Calu3 (cell line): ENCODE data around the gene BCL2L14. TPM values are rescaled to one million over a fixed set of nuclear protein-coding genes. Genes with fewer than 3 reads are reported as not detected.
"Not testable (repeated sequence)": the region's sequence is repeated elsewhere in the genome, so short reads cannot be mapped to it uniquely, and the experiment has no call there.

Experiments
- BruUV-seq: library from RNA; stranded (reverse); fragments of 400-500 nt; replicated peaks from 2 replicates; lab custom pipeline; 2021; lab: Mats Ljungman, UMichigan
- CTCF ChIA-PET: fragments of 300-600 bp; sonication (Branson Sonifier 250); formaldehyde crosslinking; loops from one replicate; lab custom pipeline; 2022; ENCODE audit warnings: antibody characterized with exemption; lab: Charles Lee
- DNase-seq: peaks from one replicate; pipeline ENCODE4 v3.0.0; 2022
- H3K27ac Mint-ChIP-seq: one replicate; pipeline ENCODE4 v1.8.0; 2022; ENCODE audit warnings: mixed read lengths; ENCODE audit not compliant: unreplicated experiment
- H3K27me3 Mint-ChIP-seq: one replicate; pipeline ENCODE4 v1.8.0; 2022; ENCODE audit warnings: mixed read lengths; ENCODE audit not compliant: unreplicated experiment
- H3K36me3 Mint-ChIP-seq: one replicate; pipeline ENCODE4 v1.8.0; 2022; ENCODE audit warnings: mild to moderate bottlenecking, moderate library complexity, mixed read lengths; ENCODE audit not compliant: insufficient read depth, unreplicated experiment
- H3K4me1 Mint-ChIP-seq: one replicate; pipeline ENCODE4 v1.8.0; 2022; ENCODE audit warnings: mild to moderate bottlenecking, low read depth, mixed read lengths; ENCODE audit not compliant: unreplicated experiment
- H3K4me3 Mint-ChIP-seq: one replicate; pipeline ENCODE4 v1.8.0; 2022; ENCODE audit warnings: mild to moderate bottlenecking, low read depth, moderate library complexity, mixed read lengths; ENCODE audit not compliant: unreplicated experiment
- H3K9me3 Mint-ChIP-seq: one replicate; pipeline ENCODE4 v1.8.0; 2022; ENCODE audit warnings: low read depth, mixed read lengths; ENCODE audit not compliant: unreplicated experiment
- CTCF ChIP-seq: fragments of 200-600 bp; IDR thresholded peaks from one replicate; pipeline ENCODE4 v1.8.0; 2022; ENCODE audit warnings: antibody characterized with exemption; ENCODE audit not compliant: unreplicated experiment
- intact Hi-C: fragments of 100-400 bp; cut with micrococcal nuclease; formaldehyde crosslinking; loops from one replicate; pipeline ENCODE4 v1.10.0; 2022; ENCODE audit not compliant: unreplicated experiment
- microRNA-seq: library from miRNA; unstranded; fragments of <30 nt; microRNA quantifications from one replicate; pipeline ENCODE4 v1.2.0, GENCODE V29; 2022
- total RNA-seq: library from RNA; stranded (reverse); gene quantifications from 2 replicates; pipeline ENCODE4 v1.2.3, GENCODE V29; 2022

The BCL2L14 gene
- total RNA-seq, 1 experiment from 2014 or later, result 5.5 TPM

GRCh38 chr12:12138203-12139154 lies 67.7 kb downstream of the BCL2L14 start:
- Mint-ChIP-seq H3K36me3 (peaks cover 16% of the 10 kb centered on the region), H3K4me1 (peaks cover 22% of the 10 kb centered on the region), H3K4me3 (peak overlapping the region; percentile 4), H3K27me3 (no peaks in the 10 kb centered on the region), H3K27ac (peak overlapping the region; percentile 1), H3K9me3 (no peaks in the 10 kb centered on the region)
- intact Hi-C loops, result no loop called here
- BruUV-seq, result no TSS peak
- TF ChIP-seq CTCF, result no peak
- no peak for DNase-seq
- CTCF ChIA-PET, result interaction anchor here (1.3 kb wide), 1 partner anchor 10 kb away, joined by 3 read pairs; no protein-coding TSS in a partner anchor

GRCh38 chr12:12141000-12141399 lies 70.3 kb downstream of the BCL2L14 start:
- TF ChIP-seq CTCF, result no peak
- no peak overlapping the region for H3K27ac Mint-ChIP-seq
- H3K27me3 Mint-ChIP-seq, result no peaks in the 10 kb centered on the region
- no peaks in the 10 kb centered on the region for H3K9me3 Mint-ChIP-seq
- H3K4me3 Mint-ChIP-seq, result no peak overlapping the region
- BruUV-seq, result no TSS peak
- DNase-seq, result no peak
- CTCF ChIA-PET, result interaction anchor here (0.7 kb wide), 1 partner anchor 155 kb away, joined by 8 read pairs; no protein-coding TSS in a partner anchor
- intact Hi-C loops, result no loop called here
- peaks cover 16% of the 10 kb centered on the region for H3K36me3 Mint-ChIP-seq
- H3K4me1 Mint-ChIP-seq, result peaks cover 22% of the 10 kb centered on the region

GRCh38 chr12:12144531-12144930 lies 73.8 kb downstream of the BCL2L14 start:
- CTCF ChIA-PET, result interaction anchor here (0.6 kb wide), 1 partner anchor 95 kb away, joined by 3 read pairs; no protein-coding TSS in a partner anchor
- intact Hi-C loops, H3K4me3 Mint-ChIP-seq, BruUV-seq, DNase-seq, H3K9me3 Mint-ChIP-seq, H3K27ac Mint-ChIP-seq, H3K4me1 Mint-ChIP-seq, H3K27me3 Mint-ChIP-seq: not testable (repeated sequence)
- peaks cover 22% of the 10 kb centered on the region for H3K36me3 Mint-ChIP-seq

- Mint-ChIP-seq H3K27ac (no peak overlapping the region), H3K4me3 (no peak overlapping the region), H3K9me3 (no peaks in the 10 kb centered on the region), H3K36me3 (peaks cover 10% of the 10 kb centered on the region), H3K4me1 (no peaks in the 10 kb centered on the region), H3K27me3 (no peaks in the 10 kb centered on the region)
- CTCF ChIA-PET, result no interaction called here
- intact Hi-C loops, result no loop called here
- no TSS peak for BruUV-seq
- no peak for TF ChIP-seq CTCF
- no peak for DNase-seq
Observed at GRCh38 chr12:12147111-12147510, 76.4 kb downstream of the BCL2L14 start.

Small RNA genes within 50 kb of the gene (microRNA-seq; reads per million reads assigned to microRNA genes)
- not detected for gene MIR1244-4

Other genes starting within 250 kb of the BCL2L14 start
- 64.7 and 74.8 TPM in 2 replicates for gene LRP6, start 196.1 kb downstream of the BCL2L14 start, total RNA-seq